CD4-positive, alpha-beta T cell treated with Interleukin-4 for 4 hours (primary cell): ENCODE results near the gene CHEK2.
"Not testable (repeated sequence)": the region's sequence is repeated elsewhere in the genome, so short reads cannot be mapped to it uniquely, and the experiment has no call there.

Experiments
- DNase-seq: peaks from one replicate; pipeline ENCODE4 v3.0.0-alpha.2; 2020

The CHEK2 gene

GRCh38 chr22:28741200-28741784 lies 328 bp downstream of the CHEK2 start:
- DNase-seq, result no peak

- not testable (repeated sequence) for DNase-seq
These were observed 2.7 kb downstream of the CHEK2 start for GRCh38 chr22:28738876-28739275.

GRCh38 chr22:28737701-28738100 lies 3.9 kb downstream of the CHEK2 start:
- DNase-seq, result no peak

GRCh38 chr22:28736301-28737155 lies 5.1 kb downstream of the CHEK2 start:
- no peak for DNase-seq

- DNase-seq, result no peak
These were observed 7.2 kb downstream of the CHEK2 start for GRCh38 chr22:28734393-28734792.

GRCh38 chr22:28730179-28730578 lies 11.4 kb downstream of the CHEK2 start:
- DNase-seq, result no peak

- no peak for DNase-seq
These were observed 12.9 kb downstream of the CHEK2 start for GRCh38 chr22:28728621-28729313.

- no peak for DNase-seq
These were observed 13.6 kb downstream of the CHEK2 start for GRCh38 chr22:28728002-28728401.

GRCh38 chr22:28718044-28718443 lies 23.6 kb downstream of the CHEK2 start:
- no peak for DNase-seq

- no peak for DNase-seq
These were observed 24.9 kb downstream of the CHEK2 start for GRCh38 chr22:28716686-28717085.

- DNase-seq, result no peak
These were observed 26.0 kb downstream of the CHEK2 start for GRCh38 chr22:28715611-28716010.

- peak; percentile 7 for DNase-seq
These were observed 27.5 kb downstream of the CHEK2 start for GRCh38 chr22:28714043-28714628.

GRCh38 chr22:28711820-28712777 lies 29.5 kb downstream of the CHEK2 start:
- DNase-seq, result no peak

- DNase-seq, result no peak
These were observed 30.3 kb downstream of the CHEK2 start for GRCh38 chr22:28711341-28711740.

- DNase-seq, result no peak
These were observed 30.9 kb downstream of the CHEK2 start for GRCh38 chr22:28710576-28711191.

GRCh38 chr22:28710107-28710506 lies 31.5 kb downstream of the CHEK2 start:
- DNase-seq, result no peak

- DNase-seq, result no peak
These were observed 34.8 kb downstream of the CHEK2 start for GRCh38 chr22:28706845-28707244.

- no peak for DNase-seq
These were observed 38.2 kb downstream of the CHEK2 start for GRCh38 chr22:28703436-28703835.

GRCh38 chr22:28702891-28703290 lies 38.7 kb downstream of the CHEK2 start:
- no peak for DNase-seq

GRCh38 chr22:28693041-28693760 lies 48.4 kb downstream of the CHEK2 start:
- DNase-seq, result not testable (repeated sequence)

GRCh38 chr22:28689796-28690195 lies 51.8 kb downstream of the CHEK2 start:
- not testable (repeated sequence) for DNase-seq
